Measurements from ENCODE around the gene BRCA1.

BRCA1 gene

GRCh38 chr17:43039646-43040045, 85.5 kb downstream of the BRCA1 start:
- Histone ChIP-seq H3K27me3 (ENCODE audit: control insufficient read depth in 1 of 2, insufficient read depth in 2 of 2, low read length in 2 of 2) (no peaks in the 10 kb centered on the region), H3K9ac (ENCODE audit: low read depth in 1 of 2, low read length in 2 of 2) (no peak overlapping the region)

GRCh38 chr17:43034894-43035293, 90.3 kb downstream of the BRCA1 start:
- Histone ChIP-seq H3K4me1 (ENCODE audit: control insufficient read depth in 1 of 2, insufficient read depth in 2 of 2, low read length in 2 of 2) (no peaks in the 10 kb centered on the region), H3K9ac (ENCODE audit: low read depth in 1 of 2, low read length in 2 of 2) (no peak overlapping the region), H3K27ac (ENCODE audit: low read depth, low read length) (no peak overlapping the region), H3K9me3 (ENCODE audit: control insufficient read depth in 1 of 2, low read length in 2 of 2) (no peaks in the 10 kb centered on the region), H3K36me3 (ENCODE audit: control insufficient read depth in 1 of 2, insufficient read depth in 2 of 2, low read length in 2 of 2) (no peaks in the 10 kb centered on the region), H3K4me3 (ENCODE audit: low read depth in 1 of 2, low read length in 2 of 2) (no peak overlapping the region), H3K27me3 (ENCODE audit: control insufficient read depth in 1 of 2, insufficient read depth in 2 of 2, low read length in 2 of 2) (no peaks in the 10 kb centered on the region)

More at GRCh38 chr17:43039646-43040045, 85.5 kb downstream of the BRCA1 start:
- Histone ChIP-seq H3K4me3 (ENCODE audit: low read depth in 1 of 2, low read length in 2 of 2) (no peak overlapping the region), H3K4me1 (ENCODE audit: control insufficient read depth in 1 of 2, insufficient read depth in 2 of 2, low read length in 2 of 2) (no peaks in the 10 kb centered on the region), H3K9me3 (ENCODE audit: control insufficient read depth in 1 of 2, low read length in 2 of 2) (no peaks in the 10 kb centered on the region), H3K36me3 (ENCODE audit: control insufficient read depth in 1 of 2, insufficient read depth in 2 of 2, low read length in 2 of 2) (no peaks in the 10 kb centered on the region), H3K27ac (ENCODE audit: low read depth, low read length) (no peak overlapping the region)

DNA sequence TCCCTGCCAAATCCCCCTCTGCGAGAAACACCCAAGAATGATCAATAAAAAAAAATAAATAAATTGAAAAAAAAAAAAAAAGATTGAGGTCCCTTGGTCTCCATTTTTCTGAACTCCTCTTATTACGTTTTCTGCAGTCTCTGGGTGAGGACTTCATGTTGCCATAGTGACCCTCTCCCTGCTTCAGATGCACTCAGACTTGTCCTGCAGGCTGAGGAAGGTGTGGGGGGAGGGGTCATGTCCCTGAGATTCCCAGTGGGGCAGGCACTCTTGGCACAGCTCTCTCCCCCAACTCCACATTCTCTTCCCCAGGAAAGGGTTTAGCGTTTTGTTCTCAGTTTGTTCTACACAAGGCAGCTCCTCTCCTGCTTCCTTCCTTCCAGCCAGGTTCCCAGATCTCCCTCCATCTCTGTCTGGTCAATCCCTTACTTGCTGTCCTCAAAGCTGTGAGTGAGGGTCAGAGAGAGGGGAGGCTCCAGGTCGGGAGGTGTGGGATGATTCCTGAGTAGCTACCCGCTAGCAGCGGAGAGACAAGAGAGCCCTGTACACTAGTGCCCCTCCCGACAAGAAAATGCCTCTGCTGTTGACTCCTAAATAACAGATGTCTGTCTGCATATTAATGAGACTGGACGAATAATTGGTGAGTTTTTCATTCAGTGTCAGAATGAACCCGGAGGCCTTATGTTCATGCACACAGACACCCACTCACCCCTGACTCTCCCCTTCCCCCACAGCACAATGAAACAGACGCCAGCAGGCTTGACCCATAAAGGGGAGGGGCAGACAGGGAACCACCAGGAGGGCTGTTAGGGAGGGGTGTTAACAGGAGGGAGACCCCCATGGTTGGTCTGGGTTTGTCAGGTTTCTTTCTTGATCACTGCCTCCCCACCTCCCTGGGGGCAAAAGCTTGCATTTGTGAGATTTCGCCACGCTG, 90.9 kb downstream of the BRCA1 start:
- no peak overlapping the region for H3K27ac ChIP-seq (ENCODE audit: low read depth, low read length)
- no peaks in the 10 kb centered on the region for H3K36me3 ChIP-seq (ENCODE audit: control insufficient read depth in 1 of 2, insufficient read depth in 2 of 2, low read length in 2 of 2)
- H3K4me1 ChIP-seq (ENCODE audit: control insufficient read depth in 1 of 2, insufficient read depth in 2 of 2, low read length in 2 of 2), result no peaks in the 10 kb centered on the region
- H3K27me3 ChIP-seq (ENCODE audit: control insufficient read depth in 1 of 2, insufficient read depth in 2 of 2, low read length in 2 of 2), result no peaks in the 10 kb centered on the region
- no peaks in the 10 kb centered on the region for H3K9me3 ChIP-seq (ENCODE audit: control insufficient read depth in 1 of 2, low read length in 2 of 2)
- H3K9ac ChIP-seq (ENCODE audit: low read depth in 1 of 2, low read length in 2 of 2), result no peak overlapping the region
- no peak overlapping the region for H3K4me3 ChIP-seq (ENCODE audit: low read depth in 1 of 2, low read length in 2 of 2)

DNA sequence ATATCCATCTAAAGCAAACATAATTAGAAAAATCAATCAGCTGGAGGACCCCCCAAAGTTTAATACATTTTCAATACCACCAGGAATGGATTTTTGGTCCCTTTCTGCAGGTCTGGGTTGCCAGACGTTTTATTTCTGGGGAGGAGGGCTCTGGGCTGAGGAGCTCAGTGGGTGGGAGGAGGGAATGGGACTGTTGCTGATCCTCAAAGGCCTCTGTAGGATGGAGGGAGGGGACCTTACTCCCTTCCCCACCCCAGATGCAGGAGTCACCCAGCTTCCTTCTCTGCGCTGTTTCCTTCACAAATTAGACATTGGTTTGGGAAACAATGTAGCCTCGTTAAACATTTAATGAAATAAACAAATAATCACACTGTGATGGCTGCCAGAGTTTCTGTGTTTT, 93.5 kb downstream of the BRCA1 start:
- no peaks in the 10 kb centered on the region for H3K9me3 ChIP-seq (ENCODE audit: control insufficient read depth in 1 of 2, low read length in 2 of 2)
- H3K4me1 ChIP-seq (ENCODE audit: control insufficient read depth in 1 of 2, insufficient read depth in 2 of 2, low read length in 2 of 2), result no peaks in the 10 kb centered on the region
- H3K27me3 ChIP-seq (ENCODE audit: control insufficient read depth in 1 of 2, insufficient read depth in 2 of 2, low read length in 2 of 2), result no peaks in the 10 kb centered on the region
- no peak overlapping the region for H3K9ac ChIP-seq (ENCODE audit: low read depth in 1 of 2, low read length in 2 of 2)
- H3K4me3 ChIP-seq (ENCODE audit: low read depth in 1 of 2, low read length in 2 of 2), result no peak overlapping the region
- H3K27ac ChIP-seq (ENCODE audit: low read depth, low read length), result no peak overlapping the region
- no peaks in the 10 kb centered on the region for H3K36me3 ChIP-seq (ENCODE audit: control insufficient read depth in 1 of 2, insufficient read depth in 2 of 2, low read length in 2 of 2)

DNA sequence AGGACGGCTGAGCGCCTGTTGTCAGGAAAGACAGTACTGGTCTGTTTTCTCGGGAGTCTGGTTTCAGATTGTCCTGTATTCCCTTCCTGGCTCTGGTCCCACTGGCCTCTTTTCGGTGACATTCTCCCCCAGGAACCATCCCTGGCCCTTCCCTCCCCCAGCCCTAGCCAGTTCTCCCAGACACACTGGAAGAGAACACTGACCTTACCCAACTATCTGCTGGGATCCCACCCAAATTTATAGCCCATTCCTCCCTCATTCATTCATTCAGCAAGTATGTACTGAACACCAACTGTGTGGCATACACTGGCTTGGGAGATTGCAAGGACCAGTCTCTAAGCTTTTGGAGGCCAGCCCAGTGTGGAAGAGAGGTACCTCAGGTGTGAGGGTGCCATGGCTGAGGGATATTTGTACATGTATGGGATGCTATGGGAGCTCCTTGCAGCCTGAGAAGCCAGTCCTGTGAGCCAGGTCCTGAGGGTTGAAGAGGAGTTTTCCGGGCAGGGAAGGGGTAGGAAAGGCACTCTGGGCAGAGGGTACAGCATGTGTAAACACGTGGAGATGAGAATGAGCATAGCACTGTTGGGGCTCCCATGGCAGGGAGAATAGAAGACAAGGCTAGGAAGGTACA, 94.9 kb downstream of the BRCA1 start:
- Histone ChIP-seq H3K27me3 (ENCODE audit: control insufficient read depth in 1 of 2, insufficient read depth in 2 of 2, low read length in 2 of 2) (no peaks in the 10 kb centered on the region), H3K4me1 (ENCODE audit: control insufficient read depth in 1 of 2, insufficient read depth in 2 of 2, low read length in 2 of 2) (no peaks in the 10 kb centered on the region), H3K9ac (ENCODE audit: low read depth in 1 of 2, low read length in 2 of 2) (no peak overlapping the region), H3K9me3 (ENCODE audit: control insufficient read depth in 1 of 2, low read length in 2 of 2) (no peaks in the 10 kb centered on the region), H3K36me3 (ENCODE audit: control insufficient read depth in 1 of 2, insufficient read depth in 2 of 2, low read length in 2 of 2) (no peaks in the 10 kb centered on the region), H3K27ac (ENCODE audit: low read depth, low read length) (no peak overlapping the region), H3K4me3 (ENCODE audit: low read depth in 1 of 2, low read length in 2 of 2) (no peak overlapping the region)

- Histone ChIP-seq H3K36me3 (ENCODE audit: control insufficient read depth in 1 of 2, insufficient read depth in 2 of 2, low read length in 2 of 2) (no peaks in the 10 kb centered on the region), H3K9me3 (ENCODE audit: control insufficient read depth in 1 of 2, low read length in 2 of 2) (no peaks in the 10 kb centered on the region), H3K4me1 (ENCODE audit: control insufficient read depth in 1 of 2, insufficient read depth in 2 of 2, low read length in 2 of 2) (peaks cover 3 to 8% of the 10 kb centered on the region in 2 donors), H3K27ac (ENCODE audit: low read depth, low read length) (no peak overlapping the region), H3K27me3 (ENCODE audit: control insufficient read depth in 1 of 2, insufficient read depth in 2 of 2, low read length in 2 of 2) (no peaks in the 10 kb centered on the region), H3K4me3 (ENCODE audit: low read depth in 1 of 2, low read length in 2 of 2) (no peak overlapping the region), H3K9ac (ENCODE audit: low read depth in 1 of 2, low read length in 2 of 2) (no peak overlapping the region)
Observed at GRCh38 chr17:43028221-43028861, 96.8 kb downstream of the BRCA1 start.

- H3K27ac ChIP-seq (ENCODE audit: low read depth, low read length), result no peak overlapping the region
- H3K4me3 ChIP-seq (ENCODE audit: low read depth in 1 of 2, low read length in 2 of 2), result no peak overlapping the region
- peaks cover 3 to 10% of the 10 kb centered on the region in 2 donors for H3K4me1 ChIP-seq (ENCODE audit: control insufficient read depth in 1 of 2, insufficient read depth in 2 of 2, low read length in 2 of 2)
- no peaks in the 10 kb centered on the region for H3K36me3 ChIP-seq (ENCODE audit: control insufficient read depth in 1 of 2, insufficient read depth in 2 of 2, low read length in 2 of 2)
- H3K9me3 ChIP-seq (ENCODE audit: control insufficient read depth in 1 of 2, low read length in 2 of 2), result no peaks in the 10 kb centered on the region
- no peak overlapping the region for H3K9ac ChIP-seq (ENCODE audit: low read depth in 1 of 2, low read length in 2 of 2)
- no peaks in the 10 kb centered on the region for H3K27me3 ChIP-seq (ENCODE audit: control insufficient read depth in 1 of 2, insufficient read depth in 2 of 2, low read length in 2 of 2)
Observed at GRCh38 chr17:43027091-43028032, 97.8 kb downstream of the BRCA1 start.

- Histone ChIP-seq H3K9me3 (ENCODE audit: control insufficient read depth in 1 of 2, low read length in 2 of 2) (no peaks in the 10 kb centered on the region), H3K27ac (ENCODE audit: low read depth, low read length) (no peak overlapping the region), H3K36me3 (ENCODE audit: control insufficient read depth in 1 of 2, insufficient read depth in 2 of 2, low read length in 2 of 2) (no peaks in the 10 kb centered on the region), H3K9ac (ENCODE audit: low read depth in 1 of 2, low read length in 2 of 2) (no peak overlapping the region), H3K4me3 (ENCODE audit: low read depth in 1 of 2, low read length in 2 of 2) (no peak overlapping the region), H3K4me1 (ENCODE audit: control insufficient read depth in 1 of 2, insufficient read depth in 2 of 2, low read length in 2 of 2) (peaks cover 3 to 11% of the 10 kb centered on the region in 2 donors), H3K27me3 (ENCODE audit: control insufficient read depth in 1 of 2, insufficient read depth in 2 of 2, low read length in 2 of 2) (no peaks in the 10 kb centered on the region)
Observed at GRCh38 chr17:43026595-43026994, 98.6 kb downstream of the BRCA1 start.

DNA sequence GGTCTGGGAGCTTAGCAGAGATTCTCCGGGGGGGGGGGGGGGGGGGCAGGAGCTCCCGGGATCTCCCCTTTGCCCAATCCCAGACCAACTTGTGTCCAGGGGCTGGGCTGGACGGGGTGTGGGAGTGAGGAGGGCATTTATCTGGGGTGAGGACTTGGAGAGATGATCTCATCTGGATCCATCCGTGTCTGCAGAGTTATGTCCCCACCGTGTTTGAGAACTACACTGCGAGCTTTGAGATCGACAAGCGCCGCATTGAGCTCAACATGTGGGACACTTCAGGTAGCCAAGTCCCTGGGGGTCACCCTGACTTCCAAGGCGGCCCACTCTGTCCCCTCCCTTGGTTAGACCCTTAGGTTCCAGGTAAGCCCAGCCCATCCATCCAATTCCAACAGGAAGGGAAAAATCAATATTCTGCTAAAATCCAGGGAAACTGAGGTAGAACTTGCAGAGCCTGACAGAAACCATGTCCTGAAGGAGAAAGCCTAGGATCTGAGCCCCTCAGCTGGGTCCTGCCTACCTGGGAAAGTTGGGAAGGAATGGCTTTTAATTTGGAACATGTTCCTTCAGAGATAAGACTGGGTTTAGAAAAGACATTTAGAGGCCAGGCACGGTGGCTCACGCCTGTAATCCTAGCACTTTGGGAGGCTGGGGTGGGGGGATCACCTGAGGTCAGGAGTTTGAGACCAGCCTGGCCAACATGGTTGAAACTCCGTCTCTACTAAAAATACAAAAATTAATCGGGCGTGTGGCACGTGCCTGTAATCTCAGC, 99.2 kb downstream of the BRCA1 start:
- Histone ChIP-seq H3K4me1 (ENCODE audit: control insufficient read depth in 1 of 2, insufficient read depth in 2 of 2, low read length in 2 of 2) (peaks cover 3 to 15% of the 10 kb centered on the region in 2 donors), H3K27me3 (ENCODE audit: control insufficient read depth in 1 of 2, insufficient read depth in 2 of 2, low read length in 2 of 2) (no peaks in the 10 kb centered on the region), H3K27ac (ENCODE audit: low read depth, low read length) (no peak overlapping the region), H3K9me3 (ENCODE audit: control insufficient read depth in 1 of 2, low read length in 2 of 2) (no peaks in the 10 kb centered on the region), H3K4me3 (ENCODE audit: low read depth in 1 of 2, low read length in 2 of 2) (no peak overlapping the region), H3K9ac (ENCODE audit: low read depth in 1 of 2, low read length in 2 of 2) (no peak overlapping the region), H3K36me3 (ENCODE audit: control insufficient read depth in 1 of 2, insufficient read depth in 2 of 2, low read length in 2 of 2) (no peaks in the 10 kb centered on the region)
